Measurements from ENCODE around the gene ELFN1.

The ELFN1 gene

GRCh38 chr7:1745018-1745532 lies 75.0 kb downstream of the ELFN1 start:
- DNase-seq = no peak

GRCh38 chr7:1745576-1746490 lies 75.8 kb downstream of the ELFN1 start:
- DNase-seq = no peak

- no peak for DNase-seq
Observed at GRCh38 chr7:1746491-1746975, 76.5 kb downstream of the ELFN1 start.

- no peak for DNase-seq
Observed at GRCh38 chr7:1747004-1747801, 77.1 kb downstream of the ELFN1 start.

GRCh38 chr7:1748076-1748838 lies 78.2 kb downstream of the ELFN1 start:
- DNase-seq = no peak

GRCh38 chr7:1748839-1749173 lies 78.7 kb downstream of the ELFN1 start:
- DNase-seq = no peak

GRCh38 chr7:1749351-1749863 lies 79.3 kb downstream of the ELFN1 start:
- no peak for DNase-seq

- DNase-seq = no peak
Observed at GRCh38 chr7:1749864-1750466, 79.9 kb downstream of the ELFN1 start.

GRCh38 chr7:1750541-1751021 lies 80.5 kb downstream of the ELFN1 start:
- DNase-seq = no peak

- DNase-seq = no peak
Observed at GRCh38 chr7:1752111-1752510, 82.0 kb downstream of the ELFN1 start.

- no peak for DNase-seq
Observed at GRCh38 chr7:1752771-1753563, 82.9 kb downstream of the ELFN1 start.

GRCh38 chr7:1753564-1753867 lies 83.4 kb downstream of the ELFN1 start:
- no peak for DNase-seq

- no peak for DNase-seq
Observed at GRCh38 chr7:1754345-1754908, 84.3 kb downstream of the ELFN1 start.

- no peak for DNase-seq
Observed at GRCh38 chr7:1755783-1756625, 85.9 kb downstream of the ELFN1 start.

- no peak for DNase-seq
Observed at GRCh38 chr7:1757601-1758000, 87.5 kb downstream of the ELFN1 start.

- no peak for DNase-seq
Observed at GRCh38 chr7:1758028-1758858, 88.2 kb downstream of the ELFN1 start.

- DNase-seq = no peak
Observed at GRCh38 chr7:1758859-1759521, 88.9 kb downstream of the ELFN1 start.

GRCh38 chr7:1761097-1761496 lies 91.0 kb downstream of the ELFN1 start:
- no peak for DNase-seq

GRCh38 chr7:1761774-1762173 lies 91.7 kb downstream of the ELFN1 start:
- no peak for DNase-seq

Data from DMS79 (cell line).